Skin of body (tissue), 2 donors: Measurements from ENCODE around the gene MRPL53. TPM values are rescaled to one million over a fixed set of nuclear protein-coding genes. Genes with fewer than 3 reads are reported as not detected.
"Not testable (repeated sequence)": the region's sequence is repeated elsewhere in the genome, so short reads cannot be mapped to it uniquely, and the experiment has no call there.

ENCODE experiments used
- DNase-seq: peaks from one replicate; lab custom pipeline; 2025; lab: John Stamatoyannopoulos, UW
- total RNA-seq: library from RNA; depleted of rRNA; stranded (reverse); fragments of >200 nt; gene quantifications from one replicate; pipeline ENCODE4 v1.2.3, GENCODE V29; 2014

The MRPL53 gene
- total RNA-seq, 1 donor from 2014 or later, result 17.8 TPM

GRCh38 chr2:74502720-74503505 is 30.4 kb upstream of the MRPL53 start:
- peak; percentile 21 for DNase-seq

GRCh38 chr2:74502147-74502719 is 29.8 kb upstream of the MRPL53 start:
- no peak for DNase-seq

GRCh38 chr2:74501335-74502071 is 29.0 kb upstream of the MRPL53 start:
- DNase-seq, result no peak

GRCh38 chr2:74500578-74500946 is 28.1 kb upstream of the MRPL53 start:
- DNase-seq, result no peak

- DNase-seq, result no peak
Observed at GRCh38 chr2:74499940-74500577, 27.6 kb upstream of the MRPL53 start.

GRCh38 chr2:74499267-74499939 is 26.9 kb upstream of the MRPL53 start, which contains the start of gene LBX2:
Gene LBX2 (minus strand): TSS chr2:74499603. CDS start chr2:74499537, 66 bp downstream.
- DNase-seq, result no peak

GRCh38 chr2:74498500-74499266 is 26.2 kb upstream of the MRPL53 start:
- no peak for DNase-seq

- no peak for DNase-seq
Observed at GRCh38 chr2:74497777-74498499, 25.5 kb upstream of the MRPL53 start.

GRCh38 chr2:74496997-74497776 is 24.7 kb upstream of the MRPL53 start:
- no peak for DNase-seq

GRCh38 chr2:74495440-74495839 is 23.0 kb upstream of the MRPL53 start:
- no peak for DNase-seq

- no peak for DNase-seq
Observed at GRCh38 chr2:74493546-74493945, 21.1 kb upstream of the MRPL53 start.

- DNase-seq, result no peak
Observed at GRCh38 chr2:74491648-74492544, 19.4 kb upstream of the MRPL53 start.

- no peak for DNase-seq
Observed at GRCh38 chr2:74489906-74490305, 17.4 kb upstream of the MRPL53 start.

GRCh38 chr2:74488643-74489481 is 16.4 kb upstream of the MRPL53 start:
- DNase-seq, result no peak

GRCh38 chr2:74486141-74486540 is 13.7 kb upstream of the MRPL53 start:
- DNase-seq, result no peak

GRCh38 chr2:74483675-74484164 is 11.2 kb upstream of the MRPL53 start:
- DNase-seq, result not testable (repeated sequence)
